HEK293 (cell line): Measurements from ENCODE around the gene PPM1L.

Source experiments
- CTCF ChIP-seq: fragments of 450-650 bp; formaldehyde crosslinking; IDR thresholded peaks from 2 replicates; pipeline ENCODE4 v1.5.1; 2016; ENCODE audit warnings: missing biosample characterization, missing genetic modification characterization
- SP7 ChIP-seq: fragments of 450-650 bp; formaldehyde crosslinking; IDR thresholded peaks from 2 replicates; pipeline ENCODE4 v1.5.1; 2016; ENCODE audit warnings: missing biosample characterization, missing genetic modification characterization
- ZNF16 ChIP-seq: fragments of 450-650 bp; formaldehyde crosslinking; IDR thresholded peaks from 2 replicates; pipeline ENCODE4 v1.5.1; 2016; ENCODE audit warnings: low read depth, missing biosample characterization, missing genetic modification characterization
- ZNF449 ChIP-seq: fragments of 450-650 bp; formaldehyde crosslinking; IDR thresholded peaks from 2 replicates; pipeline ENCODE4 v1.5.1; 2017; ENCODE audit warnings: missing biosample characterization, mild to moderate bottlenecking, missing genetic modification characterization, moderate library complexity
- ZNF48 ChIP-seq: fragments of 450-650 bp; formaldehyde crosslinking; IDR thresholded peaks from 2 replicates; pipeline ENCODE4 v1.5.1; 2016; ENCODE audit warnings: missing biosample characterization, missing genetic modification characterization
- ZNF654 ChIP-seq: fragments of 450-650 bp; formaldehyde crosslinking; IDR thresholded peaks from 2 replicates; pipeline ENCODE4 v1.5.1; 2016; ENCODE audit warnings: low read depth, missing biosample characterization, missing genetic modification characterization
- TF ChIP-seq, protein P1 (sequence below): fragments of 450-650 bp; formaldehyde crosslinking; IDR thresholded peaks from 2 replicates; pipeline ENCODE4 v1.5.1; 2016; ENCODE audit warnings: missing biosample characterization, missing genetic modification characterization

DNA sequence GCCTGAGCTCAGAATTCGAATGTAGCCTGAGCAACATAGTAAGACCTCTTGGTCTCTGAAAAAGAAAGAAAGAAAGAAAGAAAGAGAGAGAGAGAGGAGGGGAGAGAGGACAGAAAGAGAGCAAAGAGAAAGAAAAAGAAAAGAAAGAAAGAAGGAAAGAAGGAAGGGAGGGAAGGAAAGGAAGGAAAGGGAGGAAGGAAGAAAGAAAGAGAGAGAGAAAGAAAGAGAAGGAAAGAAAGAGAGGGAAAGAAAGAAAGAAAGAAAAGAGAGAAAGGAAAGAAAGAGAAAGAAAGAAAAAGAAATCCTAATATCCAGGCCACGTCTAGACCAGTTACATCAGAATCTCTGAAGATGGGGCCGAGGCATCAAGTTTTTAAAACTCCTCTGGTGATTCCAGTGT is 50.7 kb downstream of the PPM1L start:
- TF ChIP-seq CTCF (tag by site-specific recombination) (no peak), ZNF449 (tag by site-specific recombination) (no peak), SP7 (no peak), ZNF654 (tag by site-specific recombination) (no peak), ZNF16 (tag by site-specific recombination) (no peak), ZNF48 (no peak)
- TF ChIP-seq, protein P1, sequence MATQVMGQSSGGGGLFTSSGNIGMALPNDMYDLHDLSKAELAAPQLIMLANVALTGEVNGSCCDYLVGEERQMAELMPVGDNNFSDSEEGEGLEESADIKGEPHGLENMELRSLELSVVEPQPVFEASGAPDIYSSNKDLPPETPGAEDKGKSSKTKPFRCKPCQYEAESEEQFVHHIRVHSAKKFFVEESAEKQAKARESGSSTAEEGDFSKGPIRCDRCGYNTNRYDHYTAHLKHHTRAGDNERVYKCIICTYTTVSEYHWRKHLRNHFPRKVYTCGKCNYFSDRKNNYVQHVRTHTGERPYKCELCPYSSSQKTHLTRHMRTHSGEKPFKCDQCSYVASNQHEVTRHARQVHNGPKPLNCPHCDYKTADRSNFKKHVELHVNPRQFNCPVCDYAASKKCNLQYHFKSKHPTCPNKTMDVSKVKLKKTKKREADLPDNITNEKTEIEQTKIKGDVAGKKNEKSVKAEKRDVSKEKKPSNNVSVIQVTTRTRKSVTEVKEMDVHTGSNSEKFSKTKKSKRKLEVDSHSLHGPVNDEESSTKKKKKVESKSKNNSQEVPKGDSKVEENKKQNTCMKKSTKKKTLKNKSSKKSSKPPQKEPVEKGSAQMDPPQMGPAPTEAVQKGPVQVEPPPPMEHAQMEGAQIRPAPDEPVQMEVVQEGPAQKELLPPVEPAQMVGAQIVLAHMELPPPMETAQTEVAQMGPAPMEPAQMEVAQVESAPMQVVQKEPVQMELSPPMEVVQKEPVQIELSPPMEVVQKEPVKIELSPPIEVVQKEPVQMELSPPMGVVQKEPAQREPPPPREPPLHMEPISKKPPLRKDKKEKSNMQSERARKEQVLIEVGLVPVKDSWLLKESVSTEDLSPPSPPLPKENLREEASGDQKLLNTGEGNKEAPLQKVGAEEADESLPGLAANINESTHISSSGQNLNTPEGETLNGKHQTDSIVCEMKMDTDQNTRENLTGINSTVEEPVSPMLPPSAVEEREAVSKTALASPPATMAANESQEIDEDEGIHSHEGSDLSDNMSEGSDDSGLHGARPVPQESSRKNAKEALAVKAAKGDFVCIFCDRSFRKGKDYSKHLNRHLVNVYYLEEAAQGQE (tag by site-specific recombination), result no peak
